LoVo (cell line): ENCODE measurements around the gene MGAT5.

Source experiments
- DNase-seq: peaks from one replicate; pipeline ENCODE4 v3.0.0-alpha.2; 2016; ENCODE audit warnings: low spot score

The MGAT5 gene

DNA sequence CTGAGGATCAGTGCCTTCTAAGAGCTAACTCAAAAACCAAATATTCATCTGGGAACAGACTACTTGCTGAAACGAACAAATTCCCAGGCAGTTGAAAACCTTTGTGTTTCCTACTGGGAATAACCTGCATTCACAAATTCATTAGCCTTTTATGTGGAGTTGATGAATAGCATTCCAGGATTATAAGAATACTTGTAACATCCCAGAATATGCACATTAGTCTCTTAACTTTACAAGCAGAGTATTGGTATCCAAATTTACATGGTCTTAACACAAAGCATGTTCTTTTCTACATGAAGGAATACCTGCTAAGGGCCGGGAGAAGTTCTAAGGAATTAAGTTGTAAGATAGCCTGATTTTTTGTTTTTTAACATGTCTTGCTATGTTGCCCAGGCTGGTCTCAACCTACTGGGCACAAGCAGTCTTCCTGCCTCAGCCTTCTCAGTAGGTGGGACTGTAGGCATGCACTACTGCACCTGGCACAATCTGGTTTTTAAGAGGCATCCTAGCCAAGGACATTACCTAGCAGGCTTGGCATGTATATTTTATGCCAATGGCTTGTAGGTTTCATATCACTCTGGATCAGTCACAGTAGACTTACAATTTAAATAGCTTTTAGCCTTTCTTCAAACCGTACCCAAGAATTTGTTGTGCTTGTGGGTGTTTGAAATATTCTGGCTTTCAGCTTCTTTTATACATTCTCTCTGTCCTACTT, 50.7 kb downstream of the MGAT5 start:
- no peak for DNase-seq

DNA sequence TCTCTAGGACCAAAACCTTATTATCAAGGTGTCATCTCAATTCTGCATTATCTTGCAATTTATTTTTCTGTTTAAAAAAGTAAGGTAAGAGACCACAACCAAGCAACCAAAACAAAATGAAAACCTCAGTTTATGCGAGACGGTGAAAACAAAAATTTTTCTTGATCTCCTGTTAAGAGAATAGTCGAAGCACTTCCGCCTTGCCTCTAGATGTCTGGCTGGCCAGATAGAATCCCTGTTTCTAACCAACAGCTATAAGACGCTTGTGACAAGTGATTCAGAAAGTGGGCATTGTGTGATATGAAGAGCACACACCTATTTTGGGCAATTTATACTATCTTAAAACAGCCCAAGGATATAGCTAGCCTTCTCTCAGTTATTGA, 51.2 kb downstream of the MGAT5 start:
- DNase-seq = no peak

DNA sequence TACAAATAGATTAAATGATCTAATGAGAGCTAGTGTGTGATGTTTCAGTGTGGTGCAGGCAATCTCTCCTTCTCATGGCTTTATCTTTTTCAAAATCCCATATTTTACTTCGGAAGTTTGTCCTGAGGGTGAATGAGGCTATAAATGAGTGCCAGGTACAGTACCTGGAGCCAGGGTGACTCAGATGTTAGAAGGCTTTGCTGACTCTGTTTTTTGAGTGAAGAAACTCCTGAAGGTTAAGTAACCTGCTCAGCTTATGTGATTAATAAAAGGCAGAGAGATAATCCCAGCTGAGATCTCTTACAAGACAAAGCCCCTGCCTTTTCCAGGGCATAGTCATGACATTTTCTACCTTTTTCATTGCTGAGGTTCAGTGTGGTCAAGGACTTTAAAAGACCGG, 52.6 kb downstream of the MGAT5 start:
- no peak for DNase-seq

DNA sequence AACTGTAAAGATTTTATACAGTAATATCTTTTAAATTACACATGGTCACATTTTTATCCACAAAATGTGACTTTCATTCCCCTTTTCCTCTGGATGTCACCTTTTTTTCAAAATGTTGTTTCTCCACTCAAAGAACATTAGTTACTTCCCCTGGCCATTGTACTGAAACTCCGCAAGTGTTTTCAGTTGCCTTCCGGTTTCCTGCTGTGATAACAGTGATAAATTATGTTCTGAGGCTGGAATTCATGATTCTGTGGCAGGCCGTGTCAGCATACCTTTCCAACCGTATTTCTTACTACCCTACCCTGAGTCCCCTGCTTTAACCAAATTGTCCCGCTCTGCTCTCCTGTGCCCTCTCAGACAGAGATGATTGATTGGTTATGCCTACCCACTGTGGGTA, 53.5 kb downstream of the MGAT5 start:
- DNase-seq = no peak

DNA sequence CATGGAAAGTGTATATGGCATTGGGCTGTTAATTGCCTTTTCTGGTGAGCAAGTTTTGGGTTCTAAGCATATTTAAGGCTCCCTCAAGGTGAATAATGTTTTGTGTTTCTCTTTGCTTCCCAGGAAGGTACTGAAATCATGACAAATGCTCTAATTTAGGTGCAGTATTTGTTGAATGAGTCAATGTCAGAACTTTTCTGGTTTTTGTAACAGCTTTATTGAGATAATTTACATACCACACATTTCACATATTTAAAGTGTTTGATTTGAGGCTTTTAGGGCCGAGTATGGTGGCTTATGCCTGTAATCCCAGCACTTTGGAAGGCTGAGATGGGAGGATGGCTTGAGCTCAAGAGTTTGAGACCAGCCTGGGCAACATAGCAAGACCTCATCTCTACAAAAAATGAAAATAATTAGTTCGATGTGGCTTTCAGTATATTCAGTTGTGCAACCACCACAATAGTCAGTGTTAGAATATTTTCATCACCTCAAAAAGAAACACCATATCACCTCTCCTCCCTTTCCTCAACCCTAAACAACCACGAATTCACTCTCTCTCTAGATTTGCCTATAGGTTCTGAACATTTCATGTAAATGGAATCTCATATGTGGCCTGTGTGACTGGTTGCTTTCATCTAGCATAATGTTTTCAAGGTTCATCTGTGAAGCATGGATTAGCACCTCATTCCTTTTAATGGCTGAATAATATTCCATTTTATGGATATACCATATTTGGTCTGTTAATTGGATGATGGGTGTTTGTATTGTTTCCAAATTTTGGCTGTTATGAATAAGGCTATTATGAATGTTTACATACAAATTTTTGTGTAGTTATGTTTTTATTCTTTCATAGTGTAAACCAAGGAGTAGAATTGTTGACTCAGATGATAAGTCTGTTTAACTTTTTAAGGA, 54.9 kb downstream of the MGAT5 start:
- DNase-seq = no peak

DNA sequence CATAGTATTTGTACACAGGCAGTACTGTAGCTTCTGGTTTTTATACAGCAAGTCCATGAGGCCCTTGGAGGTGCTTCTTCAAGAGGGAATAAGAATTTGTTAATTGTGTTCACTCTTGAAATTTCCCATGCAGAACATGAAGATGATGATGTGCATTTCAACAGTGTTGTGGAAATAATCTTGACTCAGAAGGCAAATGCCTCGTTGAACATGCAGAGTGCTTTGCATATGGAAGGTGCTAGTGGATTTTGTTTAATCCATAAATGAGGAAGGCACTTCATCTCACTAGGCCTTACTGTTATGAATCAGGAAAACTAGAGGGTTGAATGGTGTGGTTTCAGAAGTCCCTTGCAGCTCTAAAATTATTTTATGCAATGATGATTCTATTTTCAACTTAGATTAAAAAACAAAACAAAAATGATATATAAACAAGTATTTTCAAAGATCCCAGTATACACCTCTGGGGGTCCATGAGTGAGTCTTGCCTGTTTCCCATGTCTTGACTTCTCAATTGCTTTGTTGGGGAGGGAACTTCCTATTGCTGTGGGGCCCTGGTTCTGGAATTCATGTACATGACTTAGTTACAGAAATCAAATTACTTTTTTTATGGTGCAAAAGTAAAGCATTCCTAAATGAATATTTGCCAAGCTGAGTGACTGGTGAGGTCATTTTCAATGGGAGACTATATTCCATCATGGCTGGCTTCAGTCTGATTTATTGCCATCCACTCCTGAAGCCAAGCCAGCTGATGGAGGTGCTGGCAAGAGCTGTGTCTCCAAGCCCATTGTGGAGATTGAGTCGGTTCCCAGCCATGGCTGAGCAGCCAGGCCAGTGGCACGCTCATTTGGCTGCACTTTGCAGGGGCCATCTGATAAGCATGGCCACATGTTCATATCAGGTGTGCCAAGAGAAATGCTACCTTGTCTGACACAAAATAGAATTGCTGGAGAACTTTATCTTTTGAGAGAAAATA, 56.5 kb downstream of the MGAT5 start:
- DNase-seq = no peak

DNA sequence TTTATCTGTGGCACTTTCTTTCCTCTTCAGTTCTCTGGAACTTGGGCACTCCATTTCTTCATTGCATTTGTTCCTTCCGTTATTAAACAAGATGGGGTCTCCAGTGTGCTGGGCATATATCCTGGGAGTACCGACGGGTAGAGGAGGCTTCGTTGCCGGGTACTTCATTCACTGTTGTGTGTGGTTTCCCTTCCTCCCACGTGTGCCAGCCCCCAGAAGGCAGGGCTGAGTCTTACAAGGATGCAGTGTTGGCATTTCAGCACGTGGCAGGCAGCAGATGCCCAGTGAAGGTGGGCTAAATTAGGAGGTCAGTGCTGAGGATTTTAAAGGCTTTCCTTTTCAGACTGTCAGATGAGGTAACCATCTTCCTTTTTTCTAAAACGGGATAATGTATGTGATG, 58.6 kb downstream of the MGAT5 start:
- no peak for DNase-seq

DNA sequence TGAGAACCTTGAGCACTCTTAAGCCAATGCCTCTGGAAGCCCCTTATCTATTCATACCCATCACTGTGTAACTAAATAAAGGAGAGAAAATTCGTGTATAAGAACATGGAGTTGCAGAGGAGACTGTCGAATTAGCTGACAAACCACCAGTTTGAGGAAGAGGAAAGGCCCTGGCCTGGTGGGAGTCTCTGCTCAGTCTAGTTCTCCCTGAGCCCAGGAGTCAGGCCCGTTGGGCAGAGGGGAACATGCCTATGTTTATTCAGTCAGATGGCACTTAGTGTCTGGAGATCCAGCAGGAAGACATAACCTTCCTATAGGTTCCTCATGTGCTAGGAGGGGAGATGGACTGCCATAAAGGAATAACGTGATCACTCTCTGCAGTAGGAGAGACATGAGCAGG, 60.3 kb downstream of the MGAT5 start:
- DNase-seq = no peak

DNA sequence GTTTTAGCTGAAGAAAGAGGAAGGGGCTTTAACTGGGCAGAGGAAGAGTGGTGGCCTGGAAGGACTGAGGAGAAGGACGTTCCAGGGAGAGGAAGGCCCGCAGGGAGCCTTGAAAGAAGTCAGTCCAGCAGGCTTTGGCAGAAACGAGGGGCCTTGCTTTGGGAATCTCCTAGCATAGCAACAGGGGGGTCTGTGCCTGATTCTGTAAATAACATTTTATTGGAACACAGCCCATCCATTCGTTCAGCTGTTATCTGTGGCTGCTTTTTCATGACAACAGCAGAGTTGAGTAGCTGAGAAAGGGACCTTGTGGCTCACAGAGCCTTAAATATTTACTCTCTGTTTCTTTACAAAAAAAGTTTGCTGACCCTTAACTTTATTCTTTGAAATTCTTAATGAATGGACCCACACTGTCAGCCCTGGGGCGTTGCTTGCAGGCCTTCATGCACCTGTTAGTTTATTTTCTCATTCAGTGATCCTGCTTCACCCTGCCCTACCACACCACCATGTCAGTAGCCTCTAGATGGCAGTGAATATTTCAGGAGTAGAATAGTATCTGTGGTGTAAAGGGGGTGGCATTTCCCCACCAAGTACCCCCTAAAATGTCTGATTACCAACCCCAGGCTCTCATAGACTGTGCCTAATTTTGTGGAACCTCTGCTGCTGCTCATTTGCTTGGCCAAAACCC, 61.0 kb downstream of the MGAT5 start:
- no peak for DNase-seq

DNA sequence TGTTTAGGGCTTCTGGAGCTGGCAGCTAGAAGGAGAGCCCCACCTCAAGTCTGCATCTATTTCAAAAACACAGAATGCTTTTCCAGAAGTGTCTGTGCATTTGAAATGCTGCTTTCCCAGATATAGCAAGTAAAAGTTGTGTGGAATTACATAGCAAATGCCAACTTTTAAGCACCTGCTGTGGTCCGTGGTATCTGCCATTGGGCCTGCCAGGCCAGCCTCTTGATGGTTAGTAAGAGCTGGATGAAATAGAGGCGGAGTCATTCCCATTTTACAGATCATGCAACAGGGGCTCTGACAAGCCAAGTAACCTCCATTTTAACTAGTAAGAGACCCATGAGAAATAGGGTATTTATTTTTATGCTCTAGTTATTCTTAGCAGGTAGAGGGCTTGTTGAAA, 61.6 kb downstream of the MGAT5 start:
- DNase-seq = no peak

DNA sequence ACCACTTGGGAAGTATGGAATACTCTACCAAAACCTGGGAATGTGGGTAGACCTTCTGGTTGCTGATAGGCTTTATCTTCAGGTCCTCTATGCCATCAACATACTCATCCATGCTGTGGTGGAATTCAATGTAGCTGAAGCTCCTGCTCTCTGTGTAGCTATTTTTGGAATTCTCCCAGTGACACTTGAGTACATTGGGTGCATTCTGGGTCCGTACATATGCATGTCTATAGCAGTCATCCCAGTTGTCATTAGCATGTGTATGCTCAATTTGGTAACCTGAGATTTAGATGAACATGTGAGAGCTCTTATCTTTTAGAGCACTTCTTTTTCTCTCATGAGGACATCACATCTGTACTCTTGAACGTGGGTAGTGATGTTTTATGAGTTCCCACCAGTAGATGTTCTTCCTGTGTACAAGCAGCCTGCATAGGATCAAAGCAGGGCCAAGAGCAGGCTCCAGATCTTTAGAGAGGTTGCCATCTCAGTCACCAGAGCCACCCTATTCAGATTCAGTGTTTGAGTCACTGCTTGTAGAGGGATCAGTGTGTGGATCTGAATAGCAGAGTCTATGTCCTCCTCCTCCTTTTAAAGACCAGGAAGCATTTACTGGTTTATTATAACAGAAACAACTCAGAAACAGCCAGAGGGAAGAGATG, 65.9 kb downstream of the MGAT5 start:
- no peak for DNase-seq

DNA sequence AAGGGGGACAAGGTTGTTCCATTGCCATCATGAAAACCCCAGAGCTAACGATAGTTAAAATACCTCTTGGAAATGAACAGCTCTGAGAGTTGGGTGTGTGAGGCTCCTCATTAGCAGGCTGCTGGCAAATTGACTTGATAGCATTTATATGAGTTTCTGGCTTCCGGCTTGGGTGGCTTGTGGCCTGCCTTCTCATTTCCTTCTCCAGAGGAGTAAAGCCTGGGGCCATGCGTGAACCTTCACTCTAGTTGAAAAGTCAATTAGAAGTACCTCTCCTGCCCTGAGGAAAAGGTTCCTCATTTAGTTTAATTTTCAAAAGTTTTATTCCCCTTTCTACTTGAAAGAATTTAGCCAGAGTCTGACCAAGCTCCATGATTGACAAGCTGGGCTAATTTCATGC, 67.1 kb downstream of the MGAT5 start:
- no peak for DNase-seq

DNA sequence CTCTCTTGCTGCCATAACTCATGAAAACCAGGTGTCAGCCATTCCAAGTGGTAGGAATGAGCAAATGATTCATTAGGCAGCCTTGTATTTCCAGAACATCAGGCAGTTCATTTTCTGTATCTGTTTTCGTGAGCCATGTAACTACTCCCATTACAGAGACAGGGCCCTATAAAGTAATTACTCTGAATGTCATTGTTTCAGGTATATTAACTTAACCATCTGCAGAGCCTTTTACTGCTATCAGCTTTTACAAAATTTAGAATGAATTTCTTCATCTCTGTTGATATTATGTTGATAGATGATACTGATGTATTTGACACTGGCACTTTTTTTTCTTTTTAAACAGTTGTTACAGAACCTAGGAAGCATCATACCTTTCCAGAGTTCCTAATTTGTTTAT, 69.9 kb downstream of the MGAT5 start:
- no peak for DNase-seq

DNA sequence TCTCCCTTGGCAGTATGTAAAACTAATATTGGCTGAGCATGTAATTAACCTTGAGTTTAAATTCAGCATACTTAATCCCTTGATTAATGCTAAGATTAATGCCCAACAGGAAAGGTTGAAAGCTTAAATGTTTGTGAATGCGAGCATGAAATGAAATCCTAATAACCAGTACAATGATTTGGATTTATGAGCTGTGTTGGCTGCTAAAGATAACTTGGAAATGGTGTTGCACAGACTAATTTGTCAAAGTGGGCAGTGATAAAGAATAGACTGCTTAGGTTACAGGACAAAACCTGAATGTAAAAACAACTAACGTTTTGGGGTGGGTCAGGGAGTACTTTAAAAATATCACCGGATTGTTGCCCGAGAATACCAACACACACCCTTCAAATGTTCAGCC, 70.6 kb downstream of the MGAT5 start:
- DNase-seq = no peak

DNA sequence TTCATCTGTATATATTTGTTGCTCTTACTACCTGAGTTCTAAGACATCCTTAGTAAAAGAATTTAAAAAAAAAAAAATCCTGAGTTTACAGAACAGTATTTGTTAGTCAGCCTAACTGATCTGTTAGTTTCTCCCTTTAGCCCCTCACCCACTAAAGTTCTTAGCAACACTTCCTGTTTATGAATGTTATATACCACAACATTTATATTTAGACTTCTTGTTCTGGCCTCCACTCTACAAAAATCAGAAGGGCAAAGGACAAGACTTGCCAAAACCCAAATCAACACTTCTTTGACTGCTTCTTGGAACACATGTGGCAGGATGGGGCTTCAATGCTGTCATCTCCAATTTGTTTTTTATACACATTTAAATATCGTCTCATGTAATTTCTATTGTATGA, 71.1 kb downstream of the MGAT5 start:
- no peak for DNase-seq

DNA sequence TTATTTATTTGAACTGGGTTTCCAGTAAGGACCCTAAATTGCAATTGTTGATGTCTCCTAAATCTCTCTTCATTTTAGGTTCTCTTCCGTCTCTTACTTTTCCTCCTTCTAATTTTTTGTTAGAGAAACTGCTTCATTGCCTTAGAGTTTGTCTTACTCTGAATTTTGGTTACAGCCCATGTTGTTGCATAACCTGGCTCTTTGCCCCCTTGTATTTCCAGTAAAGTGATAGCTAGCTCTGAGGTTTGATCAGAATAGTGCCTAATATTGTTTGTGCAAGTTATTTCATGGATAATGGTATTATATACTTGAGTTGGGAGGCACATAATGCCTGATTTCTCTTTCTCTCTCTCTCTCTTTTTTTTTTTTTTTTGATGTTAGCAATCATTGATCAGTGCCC, 71.8 kb downstream of the MGAT5 start:
- DNase-seq = no peak

DNA sequence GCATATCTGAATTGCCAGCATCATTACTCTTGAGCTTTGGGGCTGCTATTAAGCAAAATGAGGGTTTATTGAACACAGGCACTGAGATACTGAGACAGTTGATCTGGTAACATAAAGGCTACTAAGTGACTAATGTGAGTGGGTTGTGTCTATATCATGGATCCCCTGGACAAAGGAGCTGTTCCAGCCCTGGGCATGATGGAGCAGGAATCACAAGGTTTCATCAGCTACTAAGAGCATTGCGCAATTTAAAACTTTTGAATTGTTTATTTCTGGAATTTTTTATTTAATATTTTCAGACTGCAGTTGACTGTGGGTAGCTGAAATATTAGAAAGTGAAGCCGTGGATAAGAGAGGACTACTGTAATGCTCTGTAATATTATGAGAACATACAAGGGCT, 73.5 kb downstream of the MGAT5 start:
- no peak for DNase-seq

DNA sequence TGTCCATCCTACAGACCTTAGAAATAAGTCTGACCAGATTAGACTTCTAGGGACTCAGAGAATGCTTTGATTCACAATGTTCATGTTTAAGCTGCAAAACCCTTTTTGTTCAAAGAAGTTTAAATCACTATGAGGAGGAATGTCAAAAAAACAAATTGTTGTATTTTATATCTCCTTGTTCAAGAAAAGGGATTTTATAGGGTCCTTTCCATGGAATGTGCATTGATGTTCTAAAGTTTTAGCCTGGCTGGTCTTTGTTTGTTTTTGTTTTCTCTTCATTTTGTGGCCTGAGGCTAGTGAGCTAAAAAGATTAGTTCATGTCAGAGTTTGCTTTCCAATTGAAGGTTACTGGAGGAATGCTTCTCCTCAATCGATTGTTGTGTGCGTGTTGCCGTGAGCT, 77.2 kb downstream of the MGAT5 start:
- DNase-seq = no peak

DNA sequence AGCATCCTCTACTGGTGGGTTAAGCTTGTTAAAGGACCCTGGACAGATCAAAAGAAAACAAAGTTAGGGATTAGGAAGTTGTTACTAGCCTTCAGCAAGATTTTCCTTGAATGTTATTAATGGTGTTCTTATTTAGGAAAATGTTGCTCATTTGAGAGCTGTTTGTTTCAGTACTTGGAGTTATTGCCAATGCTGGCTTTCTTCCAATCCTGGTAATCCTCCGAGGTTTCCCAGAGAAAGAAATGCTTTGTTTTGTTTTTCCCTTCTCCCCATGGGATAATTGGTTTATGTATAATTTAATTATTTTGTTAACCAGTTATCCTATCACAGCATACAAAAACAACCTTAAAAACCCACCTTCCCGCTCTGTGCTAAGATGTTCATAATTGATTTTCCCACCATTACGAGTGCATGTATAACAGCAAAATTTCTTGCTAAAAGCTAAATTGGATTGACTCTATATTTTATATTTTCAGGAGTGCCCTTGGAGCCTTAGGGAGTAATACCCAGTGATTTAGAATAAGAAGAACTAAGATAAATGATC, 79.8 kb downstream of the MGAT5 start:
- DNase-seq = no peak

DNA sequence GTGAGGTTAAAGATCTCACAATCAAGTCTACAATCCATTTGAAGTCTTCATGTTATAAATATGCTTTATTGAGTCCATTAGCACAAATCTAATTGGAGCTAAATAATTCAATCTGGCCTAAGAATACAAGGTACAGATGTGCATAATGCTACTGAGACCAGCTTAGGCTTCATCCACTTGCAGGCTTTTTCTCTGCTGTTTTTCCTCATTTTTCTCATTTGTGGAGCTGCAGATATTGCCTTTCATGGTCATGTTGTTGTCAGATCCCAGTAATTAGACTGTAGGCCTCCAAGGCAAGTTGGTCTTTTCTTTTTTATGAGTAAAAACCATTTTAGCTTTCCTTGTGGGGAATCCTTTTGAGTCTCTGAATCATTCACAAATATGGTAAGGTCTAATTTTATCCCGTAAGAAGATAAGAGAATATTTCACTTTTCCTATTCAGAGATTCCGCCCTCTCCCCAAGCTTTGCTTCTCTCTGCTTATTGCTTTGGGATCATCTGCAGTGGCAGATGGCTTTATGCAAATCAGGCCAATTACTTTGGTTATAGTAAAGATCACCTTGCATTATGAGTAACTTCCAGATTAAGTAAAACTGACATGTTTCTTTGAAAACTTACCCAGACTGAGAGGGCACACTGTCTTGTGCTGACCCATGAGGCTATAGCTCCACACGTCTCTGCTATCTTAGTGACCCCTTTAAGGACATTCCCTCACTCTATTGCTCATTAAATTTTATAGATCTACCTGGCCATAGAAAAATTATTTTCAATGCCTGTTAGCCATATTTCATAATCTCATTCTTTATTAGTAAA, 80.9 kb downstream of the MGAT5 start:
- DNase-seq = no peak
